HepG2 (cell line): ENCODE results near the gene SND1. TPM values are rescaled to one million over a fixed set of nuclear protein-coding genes. Genes with fewer than 3 reads are reported as not detected.

Experiments used
- ATAC-seq: fragments of 200-7000 bp; cut with Tn5 transposase; 3 replicates; pipeline ENCODE4 v1.9.1; 2020; ENCODE audit warnings: mild to moderate bottlenecking, moderate library complexity
- BruUV-seq: library from RNA; stranded (reverse); fragments of 400-500 nt; replicated peaks from 2 replicates; lab custom pipeline; 2021; lab: Mats Ljungman, UMichigan
- CTCF ChIA-PET: fragments of 300-600 bp; formaldehyde crosslinking; extraction: SDS; loops from one replicate; lab custom pipeline; 2021; ENCODE audit warnings: low total read pairs, inconsistent platforms, low intra/inter-chr PET ratio; lab: Yijun Ruan, JAX
- POLR2A ChIA-PET: fragments of 350-600 bp; sonication (Branson Sonifier 250); formaldehyde crosslinking; loops from one replicate; lab custom pipeline; 2020; ENCODE audit warnings: antibody characterized with exemption, inconsistent platforms; lab: Yijun Ruan, JAX
- DNase-seq: peaks from one replicate; pipeline ENCODE4 v3.0.0-alpha.2; 2015; ENCODE audit warnings: low spot score
- FAIRE-seq: peaks from 3 replicates; lab custom pipeline; 2011; peaks lifted over from hg19 to GRCh38; lab: Jason Lieb, UNC
- H2AFZ ChIP-seq: one replicate; pipeline ENCODE4 v1.6.1; 2011; ENCODE audit warnings: low read length, inconsistent platforms
- H3K27ac ChIP-seq: fragments of 300-600 bp; 3 replicates; pipeline ENCODE4 v1.8.0; 2011; ENCODE audit warnings: mixed run types, mild to moderate bottlenecking, mixed read lengths, low read length, inconsistent platforms; ENCODE audit not compliant: insufficient read depth; ENCODE audit errors: extremely low read length
- H3K27me3 ChIP-seq, 2 experiments: fragments of 200-600 bp in 1 of 2; 2 replicates in 1 of 2; 3 replicates in 1 of 2; pipeline versions ENCODE4 v1.6.0 to v1.8.0; 2011; ENCODE audit warnings: low read length in 2 of 2, mild to moderate bottlenecking in 2 of 2, moderate library complexity in 2 of 2, inconsistent platforms in 1 of 2; ENCODE audit not compliant: insufficient read depth in 2 of 2, control insufficient read depth in 1 of 2
- H3K36me3 ChIP-seq, 2 experiments: fragments of 200-600 bp in 1 of 2; replicated peaks in 1 of 2; 2 replicates in 1 of 2; 3 replicates in 1 of 2; pipeline versions ENCODE4 v1.5.1 to v1.8.0; 2011; ENCODE audit warnings: low read length in 2 of 2, inconsistent platforms in 1 of 2; ENCODE audit not compliant: insufficient read depth in 2 of 2, control insufficient read depth in 1 of 2
- H3K4me1 ChIP-seq: 2 replicates; pipeline ENCODE4 v1.5.1; 2012; ENCODE audit warnings: low read length, inconsistent platforms; ENCODE audit not compliant: insufficient read depth
- H3K4me2 ChIP-seq: 2 replicates; pipeline ENCODE4 v1.6.0; 2011; ENCODE audit warnings: low read depth, low read length, inconsistent platforms
- H3K4me3 ChIP-seq, 3 experiments: fragments of 200-600 bp in 1 of 3; sonication (generic), shearing (Covaris generic) in 1 of 3; replicated peaks in 1 of 3; 2 replicates each; pipeline ENCODE4 v1.5.1; 2011 to 2016; ENCODE audit warnings: low read length in 3 of 3, inconsistent platforms in 2 of 3, low read depth in 2 of 3, mild to moderate bottlenecking in 2 of 3, control low read depth in 1 of 3, mixed read lengths in 1 of 3; ENCODE audit not compliant: insufficient read depth in 1 of 3
- H3K79me2 ChIP-seq: one replicate; pipeline ENCODE4 v1.6.1; 2011; ENCODE audit warnings: low read length, inconsistent platforms; ENCODE audit not compliant: insufficient read depth
- H3K9ac ChIP-seq: 2 replicates; pipeline ENCODE4 v1.6.0; 2011; ENCODE audit warnings: mild to moderate bottlenecking, low read depth, low read length, inconsistent platforms; ENCODE audit not compliant: insufficient read depth
- H3K9me3 ChIP-seq: 2 replicates; pipeline ENCODE4 v1.5.1; 2012; ENCODE audit warnings: mild to moderate bottlenecking, low read length
- H4K20me1 ChIP-seq: 2 replicates; pipeline ENCODE4 v1.6.0; 2011; ENCODE audit warnings: inconsistent platforms, mild to moderate bottlenecking, low read length, moderate library complexity; ENCODE audit not compliant: insufficient read depth
- ARNT ChIP-seq: fragments of 450-650 bp; IDR thresholded peaks from 2 replicates; pipeline ENCODE4 v1.6.1; 2017
- ASH2L ChIP-seq: fragments of 300-600, 200-600 bp; sonication (generic); IDR thresholded peaks from 2 replicates; pipeline ENCODE4 v1.7.0; 2017; ENCODE audit warnings: low read depth, mild to moderate bottlenecking, moderate library complexity, mixed read lengths, low read length; ENCODE audit not compliant: insufficient read length
- CHD2 ChIP-seq: IDR thresholded peaks from 2 replicates; pipeline ENCODE4 v1.6.1; 2011; ENCODE audit warnings: low read depth, low read length, improper control_type of control experiment
- FOXO4 ChIP-seq: sonication (generic); formaldehyde crosslinking; conservative IDR thresholded peaks from 2 replicates; pipeline ENCODE4 v1.8.1; 2023; ENCODE audit warnings: missing genetic modification reagents
- GFI1 ChIP-seq: sonication (generic); formaldehyde crosslinking; IDR thresholded peaks from 2 replicates; pipeline ENCODE4 v1.5.0; 2020; ENCODE audit warnings: missing genetic modification reagents, mild to moderate bottlenecking, borderline replicate concordance
- HMGA1 ChIP-seq: sonication (generic); formaldehyde crosslinking; conservative IDR thresholded peaks from 2 replicates; pipeline ENCODE4 v1.4.0; 2020; ENCODE audit warnings: missing genetic modification reagents
- HOXA3 ChIP-seq: sonication (generic); formaldehyde crosslinking; IDR thresholded peaks from 2 replicates; pipeline ENCODE4 v1.5.0; 2020; ENCODE audit warnings: missing genetic modification reagents
- MTF2 ChIP-seq: sonication (generic); formaldehyde crosslinking; IDR thresholded peaks from 2 replicates; pipeline ENCODE4 v1.5.0; 2020; ENCODE audit warnings: missing genetic modification reagents, borderline replicate concordance
- NCOA1 ChIP-seq: sonication (generic); formaldehyde crosslinking; IDR thresholded peaks from 2 replicates; pipeline ENCODE4 v1.9.0; 2021; ENCODE audit warnings: missing genetic modification reagents
- STAG1 ChIP-seq: sonication (generic); formaldehyde crosslinking; IDR thresholded peaks from 2 replicates; pipeline ENCODE4 v1.4.0; 2020; ENCODE audit warnings: missing genetic modification reagents
- ZFAT ChIP-seq: sonication (generic); formaldehyde crosslinking; conservative IDR thresholded peaks from 2 replicates; pipeline ENCODE4 v1.8.1; 2023; ENCODE audit warnings: missing genetic modification reagents, inconsistent platforms
- ZNF101 ChIP-seq: sonication (generic); formaldehyde crosslinking; IDR thresholded peaks from 2 replicates; pipeline ENCODE4 v1.4.0; 2020; ENCODE audit warnings: mild to moderate bottlenecking, low read depth, missing genetic modification reagents, borderline replicate concordance
- ZNF124 ChIP-seq: sonication (generic); formaldehyde crosslinking; IDR thresholded peaks from 2 replicates; pipeline ENCODE4 v1.4.0; 2020; ENCODE audit warnings: missing genetic modification reagents
- ZNF17 ChIP-seq: sonication (generic); formaldehyde crosslinking; IDR thresholded peaks from 2 replicates; pipeline ENCODE4 v1.5.0; 2020; ENCODE audit warnings: mild to moderate bottlenecking, missing genetic modification reagents
- ZNF230 ChIP-seq: sonication (generic); formaldehyde crosslinking; IDR thresholded peaks from 2 replicates; pipeline ENCODE4 v1.4.0; 2020; ENCODE audit warnings: mild to moderate bottlenecking, missing genetic modification reagents
- ZNF280B ChIP-seq: sonication (generic); formaldehyde crosslinking; IDR thresholded peaks from 2 replicates; pipeline ENCODE4 v1.5.0; 2020; ENCODE audit warnings: missing genetic modification reagents, mild to moderate bottlenecking, borderline replicate concordance
- ZNF598 ChIP-seq: sonication (generic); formaldehyde crosslinking; IDR thresholded peaks from 2 replicates; pipeline ENCODE4 v1.5.1; 2020; ENCODE audit warnings: mild to moderate bottlenecking, missing genetic modification reagents, borderline replicate concordance
- ZNF782 ChIP-seq: sonication (generic); formaldehyde crosslinking; IDR thresholded peaks from 2 replicates; pipeline ENCODE4 v1.4.0; 2020; ENCODE audit warnings: missing genetic modification reagents, mild to moderate bottlenecking, borderline replicate concordance
- WGBS: methylation state at CpG from one replicate; pipeline ENCODE4 v1.1.6; 2017; ENCODE audit warnings: low lambda C conversion rate; 5-methylcytosine and 5-hydroxymethylcytosine counted together
- in situ Hi-C: cut with HindIII; loops from 2 replicates; pipeline ENCODE4 v1.10.0; 2017; ENCODE audit warnings: low pct_unique_long_range_greater_than_20kb; ENCODE audit not compliant: extremely low pct_ligation_motif_present
- intact Hi-C: fragments of 100-400 bp; cut with micrococcal nuclease; formaldehyde crosslinking; loops from one replicate; pipeline ENCODE4 v1.10.0; 2022; ENCODE audit not compliant: unreplicated experiment
- polyA plus RNA-seq, 8 experiments: library from polyadenylated mRNA; depleted of rRNA in 3 of 8; stranded (reverse) in 7 of 8; unstranded in 1 of 8; fragments of >200 nt; fragmentation: Illumina TruSeq in 4 of 8; extraction: Trizol in 4 of 8; gene quantifications; 2 replicates each; pipeline versions ENCODE4 v1.2.1 to v1.2.3, GENCODE V29; 2011 to 2016; ENCODE audit warnings: low read depth in 4 of 8, missing spikeins in 1 of 8, mixed read lengths in 1 of 8; ENCODE audit not compliant: insufficient read depth in 1 of 8
- total RNA-seq, 5 experiments: library from RNA; depleted of rRNA; stranded (reverse); fragments of >200 nt; fragmentation: Illumina TruSeq; extraction: Trizol; gene quantifications; 2 replicates each; pipeline ENCODE4 v1.2.3, GENCODE V29; 2016; ENCODE audit warnings: low read depth in 1 of 5

SND1 gene
- total and polyA plus RNA-seq, 2 of the 13 experiments (the other 11 are each of a cell fraction or from before 2014, with no cell fraction given) = 110 to 182 TPM

DNA sequence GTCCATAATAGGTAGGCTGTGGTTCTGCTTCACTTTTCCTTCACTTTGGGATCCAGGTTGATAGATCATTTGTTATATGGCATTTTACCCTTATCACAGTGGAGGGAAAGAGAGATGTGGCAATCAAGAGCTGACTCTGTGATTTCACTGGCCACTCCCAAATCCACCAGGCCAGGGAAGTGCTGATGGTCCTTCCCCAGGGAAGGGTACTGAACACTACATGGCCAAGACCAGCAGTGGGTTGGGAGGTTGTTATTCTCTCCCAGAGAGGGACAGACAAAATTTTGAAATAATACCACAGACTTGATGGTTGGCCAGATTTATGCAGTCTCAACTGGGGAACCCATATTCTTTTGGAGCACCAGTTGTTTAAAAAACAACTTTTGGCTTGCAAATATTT is 102.5 kb downstream of the SND1 start:
- Histone ChIP-seq H3K36me3 (peaks cover 4 to 22% of the 10 kb centered on the region in 2 experiments), H3K79me2 (peaks cover 70% of the 10 kb centered on the region), H3K4me2 (no peak overlapping the region), H3K9me3 (no peaks in the 10 kb centered on the region), H3K27ac (no peak overlapping the region), H3K4me1 (peaks cover 3% of the 10 kb centered on the region), H3K27me3 (no peaks in the 10 kb centered on the region), H3K9ac (no peak overlapping the region), H3K4me3 (no peak overlapping the region), H2AFZ (no peak overlapping the region), H4K20me1 (peaks cover 14% of the 10 kb centered on the region)
- ChIA-PET CTCF (no interaction called here), POLR2A (no interaction called here)
- TF ChIP-seq ZNF17 (CRISPR knock-in tag) = no peak
- TF ChIP-seq ASH2L = no peak
- TF ChIP-seq ARNT = no peak
- no peak for TF ChIP-seq ZFAT (CRISPR knock-in tag)
- no peak for TF ChIP-seq ZNF230 (CRISPR knock-in tag)
- TF ChIP-seq ZNF782 (CRISPR knock-in tag) = no peak
- TF ChIP-seq NCOA1 (CRISPR knock-in tag) = no peak
- no peak for TF ChIP-seq ZNF598 (CRISPR knock-in tag)
- no peak for TF ChIP-seq HMGA1 (CRISPR knock-in tag)
- no peak for TF ChIP-seq GFI1 (CRISPR knock-in tag)
- TF ChIP-seq HOXA3 (CRISPR knock-in tag) = no peak
- intact Hi-C loops (no loop called here), in situ Hi-C loops (no loop called here)
- no peak for FAIRE-seq
- no peak for DNase-seq
- BruUV-seq = no TSS peak
- no peak for ATAC-seq

DNA sequence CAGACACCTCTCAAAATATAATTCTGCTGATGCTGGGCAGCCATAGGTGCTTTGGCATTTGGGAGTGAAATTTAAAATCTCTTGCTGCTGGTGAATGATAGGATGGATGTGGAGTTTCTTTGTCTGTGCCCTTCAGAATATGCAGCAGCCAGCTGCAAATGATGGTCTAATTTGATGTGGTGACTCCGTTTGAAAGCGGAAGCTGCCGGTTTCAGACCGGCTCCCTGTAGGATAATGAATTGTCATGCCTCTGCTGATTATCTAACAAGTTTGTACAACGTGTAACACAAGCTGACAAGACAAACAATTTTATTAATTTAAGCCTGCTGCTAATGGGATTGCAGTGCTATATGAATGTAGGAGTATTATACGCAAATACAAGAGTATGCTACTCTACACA is 103.5 kb downstream of the SND1 start:
- Histone ChIP-seq H3K9me3 (no peaks in the 10 kb centered on the region), H3K4me3 (no peak overlapping the region), H3K9ac (no peak overlapping the region), H3K4me1 (peaks cover 14% of the 10 kb centered on the region), H3K36me3 (peaks cover 4 to 18% of the 10 kb centered on the region in 2 experiments), H3K27me3 (no peaks in the 10 kb centered on the region), H3K27ac (no peak overlapping the region), H2AFZ (no peak overlapping the region), H3K79me2 (peaks cover 70% of the 10 kb centered on the region), H4K20me1 (peaks cover 24% of the 10 kb centered on the region), H3K4me2 (no peak overlapping the region)
- TF ChIP-seq ZNF280B (CRISPR knock-in tag) = no peak
- TF ChIP-seq FOXO4 = no peak
- TF ChIP-seq MTF2 (CRISPR knock-in tag) = no peak
- no peak for TF ChIP-seq ZNF124 (CRISPR knock-in tag)
- no peak for TF ChIP-seq STAG1 (CRISPR knock-in tag)
- no peak for TF ChIP-seq CHD2
- no peak for TF ChIP-seq ZNF101 (CRISPR knock-in tag)
- intact Hi-C loops = no loop called here
- ATAC-seq (no peak), DNase-seq (no peak), FAIRE-seq (no peak)
- in situ Hi-C loops = no loop called here
- ChIA-PET POLR2A (no interaction called here), CTCF (no interaction called here)
- no TSS peak for BruUV-seq
- 98% methylated on average over 6 of the region's 6 CpGs for WGBS
